T-cell (primary cell): Measurements from ENCODE around the gene TRPM3. TPM values are rescaled to one million over a fixed set of nuclear protein-coding genes. Genes with fewer than 3 reads are reported as not detected.

Experiments
- ATAC-seq, 4 experiments: fragments of 200-7000 bp in 3 of 4; fragments of 150-1000 bp in 1 of 4; cut with Tn5 transposase; replicated peaks in 1 of 4; 1 replicate in 3 of 4; 2 replicates in 1 of 4; pipeline ENCODE4 v1.10.0; 2021; ENCODE audit warnings: moderate library complexity in 3 of 4, mild to moderate bottlenecking in 2 of 4, moderate number of reproducible peaks in 1 of 4
- CTCF ChIA-PET, 2 donors: fragments of 300-600 bp; sonication (Branson Sonifier 250); formaldehyde crosslinking; loops; one replicate each; lab custom pipeline; 2022; ENCODE audit warnings: antibody characterized with exemption in 2 of 2; lab: Charles Lee
- POLR2A ChIA-PET, 2 donors: fragments of 300-600 bp; sonication (Branson Sonifier 250); formaldehyde crosslinking; loops; one replicate each; lab custom pipeline; 2022; ENCODE audit warnings: antibody characterized with exemption in 2 of 2; lab: Charles Lee
- DNase-seq, 35 experiments: peaks; one replicate each; pipeline versions ENCODE4 v3.0.0 to v3.0.0-alpha.2; 2013 to 2023
- H3K27ac ChIP-seq: one replicate; pipeline ENCODE4 v1.5.1; 2013; ENCODE audit warnings: low read length
- H3K27me3 ChIP-seq, 2 experiments: replicated peaks in 1 of 2; 1 replicate in 1 of 2; 2 replicates in 1 of 2; pipeline versions ENCODE4 v1.6.1 to v1.7.0; 2013; ENCODE audit warnings: low read length in 1 of 2, mixed read lengths in 1 of 2; ENCODE audit not compliant: control insufficient read depth in 2 of 2, insufficient read depth in 2 of 2; ENCODE audit errors: extremely low read depth in 1 of 2
- H3K36me3 ChIP-seq, 2 donors: 1 replicate in 1 of 2; 2 replicates in 1 of 2; pipeline versions ENCODE4 v1.6.1 to v1.7.0; 2013; ENCODE audit warnings: low read length in 1 of 2; ENCODE audit not compliant: control insufficient read depth in 2 of 2, insufficient read depth in 1 of 2; ENCODE audit errors: extremely low read depth in 1 of 2
- H3K4me1 ChIP-seq, 2 experiments: 1 replicate in 1 of 2; 2 replicates in 1 of 2; pipeline versions ENCODE4 v1.6.1 to v1.7.0; 2013; ENCODE audit warnings: low read length in 2 of 2, mixed read lengths in 1 of 2; ENCODE audit not compliant: insufficient read depth in 2 of 2, control insufficient read depth in 1 of 2; ENCODE audit errors: extremely low read depth in 1 of 2
- H3K4me3 ChIP-seq, 2 donors: 1 replicate in 1 of 2; 2 replicates in 1 of 2; pipeline versions ENCODE4 v1.5.1 to v1.7.0; 2013; ENCODE audit warnings: mild to moderate bottlenecking in 2 of 2, low read length in 1 of 2, moderate library complexity in 1 of 2; ENCODE audit not compliant: control insufficient read depth in 1 of 2; ENCODE audit errors: extremely low read depth in 1 of 2
- H3K9me3 ChIP-seq: 2 replicates; pipeline ENCODE4 v1.7.0; 2013
- H3K27ac Mint-ChIP-seq, 2 donors: one replicate each; pipeline ENCODE4 v1.8.0; 2020 to 2021; ENCODE audit warnings: mild to moderate bottlenecking in 2 of 2, mixed read lengths in 2 of 2
- H3K27me3 Mint-ChIP-seq, 2 donors: one replicate each; pipeline ENCODE4 v1.8.0; 2021 to 2022; ENCODE audit warnings: mixed read lengths in 2 of 2
- H3K36me3 Mint-ChIP-seq: one replicate; pipeline ENCODE4 v1.8.0; 2021; ENCODE audit warnings: mixed read lengths
- H3K4me1 Mint-ChIP-seq, 3 donors: one replicate each; pipeline ENCODE4 v1.8.0; 2020 to 2022; ENCODE audit warnings: mixed read lengths in 3 of 3, mild to moderate bottlenecking in 1 of 3
- H3K4me3 Mint-ChIP-seq, 3 donors: one replicate each; pipeline ENCODE4 v1.8.0; 2020 to 2022; ENCODE audit warnings: mild to moderate bottlenecking in 3 of 3, mixed read lengths in 3 of 3, moderate library complexity in 3 of 3
- H3K9me3 Mint-ChIP-seq, 3 donors: one replicate each; pipeline ENCODE4 v1.8.0; 2020 to 2022; ENCODE audit warnings: mixed read lengths in 3 of 3
- WGBS: methylation state at CpG from one replicate; pipeline ENCODE4 v1.1.5; 2013; ENCODE audit warnings: missing lambda C conversion rate; ENCODE audit not compliant: insufficient coverage; 5-methylcytosine and 5-hydroxymethylcytosine counted together
- total RNA-seq, 35 experiments: library from RNA in 6 of 35; stranded (reverse) in 6 of 35; fragments of 120-200 nt in 1 of 35; gene quantifications; one replicate each; pipeline versions ENCODE4 v1.2.1 to v1.2.4 and lab custom pipeline; 2013 to 2026

Gene TRPM3
- total RNA-seq, 5 donors from 2014 or later (not counting 1 experiment from before 2014, with no cell fraction given), result not detected

DNA sequence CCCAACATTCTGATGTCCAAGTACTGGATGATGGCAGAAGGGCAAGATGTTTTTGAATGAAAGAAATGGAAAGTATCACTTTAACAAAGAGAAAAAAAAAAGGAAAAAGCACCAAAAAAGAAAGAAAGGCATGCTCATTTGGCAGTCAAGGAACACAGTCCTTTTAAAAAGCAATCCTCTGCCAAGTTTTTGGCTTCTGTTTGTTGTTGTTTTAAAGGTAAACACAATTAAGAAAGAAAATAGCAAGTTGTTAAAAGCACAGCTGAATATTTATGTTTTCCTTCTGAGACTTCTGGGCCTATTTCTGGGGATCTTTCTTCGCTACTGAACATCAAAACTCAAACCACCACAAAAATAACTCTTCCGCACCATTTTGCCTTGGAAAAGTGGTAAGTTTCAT is 162.1 kb downstream of the TRPM3 start:
- H3K27me3 Mint-ChIP-seq, result peaks cover 0 to 6% of the 10 kb centered on the region in 2 donors
- H3K27ac Mint-ChIP-seq, result no peak overlapping the region
- WGBS, result no CpG with 5 or more reads among the region's 2 CpGs
- Histone ChIP-seq H3K4me1 (no peaks in the 10 kb centered on the region), H3K36me3 (no peaks in the 10 kb centered on the region), H3K9me3 (no peaks in the 10 kb centered on the region), H3K27me3 (no peaks in the 10 kb centered on the region), H3K4me3 (no peak overlapping the region), H3K27ac (no peak overlapping the region)
- H3K4me3 Mint-ChIP-seq, result no peak overlapping the region
- no peaks in the 10 kb centered on the region for H3K9me3 Mint-ChIP-seq
- ATAC-seq (no peak), DNase-seq (no peak)
- no peaks in the 10 kb centered on the region for H3K4me1 Mint-ChIP-seq
- POLR2A ChIA-PET, result no interaction called here
- CTCF ChIA-PET, result no interaction called here
- no peaks in the 10 kb centered on the region for H3K36me3 Mint-ChIP-seq

DNA sequence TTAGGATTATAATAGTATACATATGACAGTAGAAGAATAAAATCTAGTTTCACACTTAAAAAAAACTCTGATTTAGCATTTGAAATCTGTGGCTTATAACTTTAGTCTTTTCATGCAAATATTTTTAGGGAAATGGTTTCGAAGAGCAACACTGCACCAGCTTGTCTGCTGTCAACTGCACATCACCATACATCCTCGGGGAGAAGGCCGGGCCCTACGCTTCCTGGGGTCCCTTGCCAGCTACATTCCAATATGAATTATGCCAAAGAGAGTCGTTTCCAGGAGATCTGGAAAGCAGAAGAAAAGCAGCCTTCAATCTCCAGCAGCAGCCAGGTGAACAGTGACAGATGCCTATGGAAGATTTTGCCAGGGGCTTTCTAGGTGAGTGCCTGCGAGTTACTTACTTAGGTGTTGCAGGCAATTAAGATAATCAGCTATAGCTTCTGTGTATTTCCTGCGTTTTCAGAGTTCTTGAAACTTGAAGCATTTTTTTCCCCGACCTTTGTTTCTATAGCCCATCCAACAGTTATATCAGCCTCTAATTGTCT is 166.8 kb downstream of the TRPM3 start:
- peaks cover 0 to 3% of the 10 kb centered on the region in 2 donors for H3K27me3 Mint-ChIP-seq
- no peaks in the 10 kb centered on the region for H3K9me3 Mint-ChIP-seq
- no peak overlapping the region for H3K4me3 ChIP-seq
- 87% methylated on average over 3 of the region's 8 CpGs for WGBS
- no peak for DNase-seq
- no peak overlapping the region for H3K27ac ChIP-seq
- ChIA-PET POLR2A (no interaction called here), CTCF (no interaction called here)
- no peaks in the 10 kb centered on the region for H3K9me3 ChIP-seq
- no peaks in the 10 kb centered on the region for H3K36me3 ChIP-seq
- H3K4me3 Mint-ChIP-seq, result no peak overlapping the region
- no peaks in the 10 kb centered on the region for H3K27me3 ChIP-seq
- no peak for ATAC-seq
- no peak overlapping the region for H3K27ac Mint-ChIP-seq
- H3K4me1 Mint-ChIP-seq, result no peaks in the 10 kb centered on the region
- H3K4me1 ChIP-seq, result no peaks in the 10 kb centered on the region
- H3K36me3 Mint-ChIP-seq, result no peaks in the 10 kb centered on the region

DNA sequence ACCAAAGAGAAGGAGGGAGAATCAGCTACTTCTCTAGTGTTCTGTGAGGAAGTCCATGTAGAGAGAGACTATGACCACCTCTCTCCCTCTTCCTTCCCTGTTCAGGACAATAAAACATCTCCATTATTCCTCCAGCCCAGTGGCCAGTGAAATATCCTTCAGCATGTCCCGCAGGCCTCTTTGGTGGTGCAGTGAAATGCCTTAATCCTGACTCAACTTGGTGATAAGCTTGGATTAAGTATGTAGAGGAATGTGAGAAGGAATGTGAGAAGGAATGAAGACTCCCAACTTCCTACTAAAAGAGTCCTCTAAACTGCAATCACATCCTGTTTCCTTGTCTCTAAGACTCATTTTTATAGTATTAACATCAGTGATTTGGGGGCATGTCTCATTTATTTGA is 167.3 kb downstream of the TRPM3 start:
- Histone ChIP-seq H3K27ac (no peak overlapping the region), H3K27me3 (no peaks in the 10 kb centered on the region), H3K9me3 (no peaks in the 10 kb centered on the region), H3K4me1 (no peaks in the 10 kb centered on the region), H3K4me3 (no peak overlapping the region), H3K36me3 (no peaks in the 10 kb centered on the region)
- no peak for DNase-seq
- ChIA-PET CTCF (no interaction called here), POLR2A (no interaction called here)
- no CpG with 5 or more reads among the region's 1 CpG for WGBS
- no peak overlapping the region for H3K4me3 Mint-ChIP-seq
- H3K27ac Mint-ChIP-seq, result no peak overlapping the region
- H3K9me3 Mint-ChIP-seq, result no peaks in the 10 kb centered on the region
- ATAC-seq, result no peak
- no peaks in the 10 kb centered on the region for H3K36me3 Mint-ChIP-seq
- no peaks in the 10 kb centered on the region for H3K4me1 Mint-ChIP-seq
- peaks cover 0 to 3% of the 10 kb centered on the region in 2 donors for H3K27me3 Mint-ChIP-seq

DNA sequence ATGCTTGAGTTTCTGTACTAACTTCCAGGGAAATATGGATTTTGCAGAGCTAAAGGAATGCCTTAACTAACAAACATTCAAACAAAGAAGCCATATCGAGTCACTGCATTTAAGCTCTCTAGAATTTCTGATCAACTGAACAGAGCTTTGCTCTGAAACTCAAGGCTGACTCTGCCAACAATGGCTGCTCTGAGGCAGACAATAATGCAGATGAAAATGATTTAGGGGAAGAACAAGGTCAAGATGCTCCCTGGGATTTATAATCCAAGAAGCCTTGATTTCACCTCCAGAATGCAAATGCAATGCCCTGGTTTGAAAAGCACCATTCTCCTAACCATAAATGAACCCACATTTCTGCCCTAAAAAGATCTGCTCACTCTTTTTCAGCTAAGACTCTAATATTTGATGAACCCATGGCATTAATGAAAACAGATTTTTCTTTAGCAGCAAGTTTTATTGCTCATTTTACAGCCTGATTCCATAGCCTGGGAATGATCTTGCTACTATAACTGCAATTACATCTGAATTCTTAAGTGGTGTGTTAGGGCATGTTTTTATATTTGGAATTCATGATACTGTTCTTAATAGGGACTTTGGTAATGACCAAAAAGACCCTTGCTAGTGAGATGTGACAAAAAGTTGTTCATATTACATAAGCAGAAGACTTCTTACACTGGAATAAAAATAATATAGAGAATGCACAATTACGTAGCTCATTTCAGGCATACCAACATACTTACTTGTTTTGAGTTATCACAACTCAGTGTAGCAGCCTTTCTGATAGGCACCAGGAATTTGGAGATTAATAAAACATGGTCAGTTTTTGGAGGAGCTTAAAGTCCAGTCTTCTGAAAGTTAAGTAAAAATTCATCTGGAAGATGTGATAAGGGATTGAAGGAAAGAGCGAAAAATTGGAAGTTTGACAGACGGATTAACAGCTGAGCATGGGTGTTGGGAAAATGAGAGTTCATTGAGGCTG is 169.4 kb downstream of the TRPM3 start:
- Histone ChIP-seq H3K9me3 (no peaks in the 10 kb centered on the region), H3K4me3 (no peak overlapping the region), H3K4me1 (no peaks in the 10 kb centered on the region), H3K36me3 (no peaks in the 10 kb centered on the region), H3K27me3 (no peaks in the 10 kb centered on the region), H3K27ac (no peak overlapping the region)
- no peak overlapping the region for H3K27ac Mint-ChIP-seq
- no peak for DNase-seq
- ChIA-PET POLR2A (no interaction called here), CTCF (interaction anchor here in 1 of 2 donors (0.9 kb wide), 1 partner anchor 25 kb away, joined by 3 read pairs; no protein-coding TSS in a partner anchor)
- H3K4me3 Mint-ChIP-seq, result no peak overlapping the region
- no peaks in the 10 kb centered on the region for H3K9me3 Mint-ChIP-seq
- no peaks in the 10 kb centered on the region for H3K36me3 Mint-ChIP-seq
- peaks cover 0 to 3% of the 10 kb centered on the region in 2 donors for H3K27me3 Mint-ChIP-seq
- no peaks in the 10 kb centered on the region for H3K4me1 Mint-ChIP-seq
- no peak for ATAC-seq
- 82% methylated on average over 2 of the region's 4 CpGs for WGBS

DNA sequence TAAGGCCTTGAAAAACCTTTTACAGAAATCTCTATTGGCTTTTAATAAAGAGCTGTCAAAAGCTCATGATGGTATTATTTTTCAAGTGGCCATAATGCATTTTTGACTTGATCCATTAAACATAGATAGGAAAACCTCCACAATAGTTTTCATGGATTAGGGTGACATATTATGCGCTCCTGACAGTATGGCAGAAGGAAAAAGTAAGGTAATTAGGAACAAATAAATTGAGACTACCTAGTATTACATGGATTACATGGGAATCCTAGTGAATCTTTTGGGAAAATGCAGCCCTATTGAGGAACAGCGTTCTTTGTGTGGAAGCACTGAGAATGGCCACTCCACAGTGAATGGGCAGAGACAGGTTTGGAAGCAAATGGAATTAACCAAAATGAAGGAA is 171.2 kb downstream of the TRPM3 start:
- no peak overlapping the region for H3K27ac ChIP-seq
- no peaks in the 10 kb centered on the region for H3K27me3 ChIP-seq
- Mint-ChIP-seq H3K27ac (no peak overlapping the region), H3K27me3 (peaks cover 0 to 4% of the 10 kb centered on the region in 2 donors), H3K36me3 (no peaks in the 10 kb centered on the region), H3K4me3 (no peak overlapping the region), H3K4me1 (no peaks in the 10 kb centered on the region), H3K9me3 (no peaks in the 10 kb centered on the region)
- ChIA-PET POLR2A (no interaction called here), CTCF (no interaction called here)
- no peaks in the 10 kb centered on the region for H3K36me3 ChIP-seq
- no peak overlapping the region for H3K4me3 ChIP-seq
- H3K4me1 ChIP-seq, result no peaks in the 10 kb centered on the region
- WGBS, result no CpG with 5 or more reads among the region's 2 CpGs
- no peaks in the 10 kb centered on the region for H3K9me3 ChIP-seq
- no peak for DNase-seq
- no peak for ATAC-seq

DNA sequence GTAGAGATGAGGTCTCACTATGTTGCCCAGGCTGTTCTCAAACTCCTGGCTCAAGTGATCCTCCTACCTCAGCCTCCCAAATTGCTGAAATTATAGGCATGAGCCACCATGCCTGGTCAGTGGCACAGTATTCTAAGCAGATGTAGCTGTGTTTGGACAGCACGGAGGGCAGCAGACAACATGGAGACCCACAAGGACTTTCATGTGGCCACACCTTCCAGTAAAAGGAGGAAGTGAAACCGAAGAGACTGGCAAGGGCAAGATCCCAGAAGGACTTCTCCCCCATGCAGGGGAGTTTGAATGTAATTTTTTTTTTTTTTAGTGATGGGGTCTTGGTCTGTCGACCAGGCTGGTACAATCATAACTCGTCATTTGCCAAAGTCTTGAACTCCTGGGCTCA is 172.2 kb downstream of the TRPM3 start:
- no peak overlapping the region for H3K4me3 ChIP-seq
- no peaks in the 10 kb centered on the region for H3K4me1 ChIP-seq
- Mint-ChIP-seq H3K36me3 (no peaks in the 10 kb centered on the region), H3K9me3 (no peaks in the 10 kb centered on the region), H3K4me1 (no peaks in the 10 kb centered on the region), H3K27ac (no peak overlapping the region), H3K4me3 (no peak overlapping the region), H3K27me3 (peaks cover 3% of the 10 kb centered on the region in 2 donors)
- no peaks in the 10 kb centered on the region for H3K27me3 ChIP-seq
- POLR2A ChIA-PET, result no interaction called here
- CTCF ChIA-PET, result interaction anchor here in 1 of 2 donors (0.7 kb wide), 1 partner anchor 46 kb away, joined by 4 read pairs; no protein-coding TSS in a partner anchor
- H3K27ac ChIP-seq, result no peak overlapping the region
- WGBS, result no CpG with 5 or more reads among the region's 4 CpGs
- H3K9me3 ChIP-seq, result no peaks in the 10 kb centered on the region
- H3K36me3 ChIP-seq, result no peaks in the 10 kb centered on the region
- DNase-seq, result no peak
- ATAC-seq, result no peak
